Measurements from ENCODE around the gene ARMH2.
"Not testable (repeated sequence)": the region's sequence is repeated elsewhere in the genome, so short reads cannot be mapped to it uniquely, and the experiment has no call there.

ARMH2 gene

GRCh38 chr6:24818346-24818745, 19.6 kb upstream of the ARMH2 start:
- DNase-seq (ENCODE audit: low spot score) = no peak

- DNase-seq (ENCODE audit: low spot score) = no peak
Observed at GRCh38 chr6:24809728-24810127, 11.0 kb upstream of the ARMH2 start.

- DNase-seq (ENCODE audit: low spot score) = no peak
Observed at GRCh38 chr6:24807584-24807983, 8.9 kb upstream of the ARMH2 start.

GRCh38 chr6:24802271-24803059, 3.7 kb upstream of the ARMH2 start:
- DNase-seq (ENCODE audit: low spot score) = no peak

GRCh38 chr6:24799541-24799915, 811 bp upstream of the ARMH2 start:
- DNase-seq (ENCODE audit: low spot score) = no peak

GRCh38 chr6:24797596-24798216, 1.0 kb downstream of the ARMH2 start:
- DNase-seq (ENCODE audit: low spot score) = no peak

- DNase-seq (ENCODE audit: low spot score) = no peak
Observed at GRCh38 chr6:24796616-24797290, 2.0 kb downstream of the ARMH2 start.

- DNase-seq (ENCODE audit: low spot score) = no peak
Observed at GRCh38 chr6:24795106-24795505, 3.6 kb downstream of the ARMH2 start.

GRCh38 chr6:24788031-24788665, 10.6 kb downstream of the ARMH2 start:
- no peak for DNase-seq (ENCODE audit: low spot score)

- no peak for DNase-seq (ENCODE audit: low spot score)
Observed at GRCh38 chr6:24780206-24780605, 18.5 kb downstream of the ARMH2 start.

GRCh38 chr6:24779416-24780016, 19.2 kb downstream of the ARMH2 start:
- no peak for DNase-seq (ENCODE audit: low spot score)

GRCh38 chr6:24778878-24779277, 19.8 kb downstream of the ARMH2 start:
- no peak for DNase-seq (ENCODE audit: low spot score)

- DNase-seq (ENCODE audit: low spot score) = no peak
Observed at GRCh38 chr6:24778121-24778520, 20.6 kb downstream of the ARMH2 start.

GRCh38 chr6:24777227-24777626, 21.5 kb downstream of the ARMH2 start:
- DNase-seq (ENCODE audit: low spot score) = no peak

- no peak for DNase-seq (ENCODE audit: low spot score)
Observed at GRCh38 chr6:24775520-24776058, 23.1 kb downstream of the ARMH2 start.

GRCh38 chr6:24774696-24775519, 23.8 kb downstream of the ARMH2 start, which contains the start of gene GMNN:
Gene GMNN, plus strand, starts transcription at chr6:24774937. Its CDS starts 2,310 bp downstream, at chr6:24777247.
- peak; percentile 93 for DNase-seq (ENCODE audit: low spot score)

- no peak for DNase-seq (ENCODE audit: low spot score)
Observed at GRCh38 chr6:24768361-24768760, 30.4 kb downstream of the ARMH2 start.

- DNase-seq (ENCODE audit: low spot score) = peak; percentile 56
Observed at GRCh38 chr6:24766680-24767462, 31.8 kb downstream of the ARMH2 start.

- DNase-seq (ENCODE audit: low spot score) = not testable (repeated sequence)
Observed at GRCh38 chr6:24765968-24766367, 32.7 kb downstream of the ARMH2 start.
